ACHN (cell line): Measurements from ENCODE around the gene GALNT17.

Experiments
- DNase-seq: peaks from one replicate; pipeline ENCODE4 v3.0.0-alpha.2; 2015
- in situ Hi-C: cut with HindIII; loops from 2 replicates; pipeline ENCODE4 v1.10.0; 2017; ENCODE audit warnings: low sequenced_read_pairs, low pct_ligation_motif_present, low pct_unique_long_range_greater_than_20kb

Gene GALNT17

DNA sequence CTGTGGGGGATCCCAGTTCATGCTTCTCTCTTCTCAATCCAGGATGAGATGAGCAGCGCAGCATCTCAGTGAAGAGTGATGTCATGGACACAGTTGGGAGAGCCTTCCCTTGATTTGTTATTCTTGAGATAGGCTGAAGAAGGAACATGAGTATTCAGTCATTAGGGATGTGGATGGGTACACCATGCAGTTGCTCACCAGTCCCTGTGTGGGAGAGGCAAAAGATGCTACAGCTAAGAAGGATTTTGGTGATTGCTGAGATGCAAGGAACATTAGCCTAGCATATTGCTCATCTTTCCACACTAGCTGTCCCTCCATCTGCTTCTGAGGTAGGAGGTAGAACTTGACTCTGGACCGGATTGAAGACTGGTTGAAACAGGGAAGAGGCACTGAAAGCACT, 179.6 kb downstream of the GALNT17 start:
- DNase-seq: no peak
- in situ Hi-C loops: no loop called here

DNA sequence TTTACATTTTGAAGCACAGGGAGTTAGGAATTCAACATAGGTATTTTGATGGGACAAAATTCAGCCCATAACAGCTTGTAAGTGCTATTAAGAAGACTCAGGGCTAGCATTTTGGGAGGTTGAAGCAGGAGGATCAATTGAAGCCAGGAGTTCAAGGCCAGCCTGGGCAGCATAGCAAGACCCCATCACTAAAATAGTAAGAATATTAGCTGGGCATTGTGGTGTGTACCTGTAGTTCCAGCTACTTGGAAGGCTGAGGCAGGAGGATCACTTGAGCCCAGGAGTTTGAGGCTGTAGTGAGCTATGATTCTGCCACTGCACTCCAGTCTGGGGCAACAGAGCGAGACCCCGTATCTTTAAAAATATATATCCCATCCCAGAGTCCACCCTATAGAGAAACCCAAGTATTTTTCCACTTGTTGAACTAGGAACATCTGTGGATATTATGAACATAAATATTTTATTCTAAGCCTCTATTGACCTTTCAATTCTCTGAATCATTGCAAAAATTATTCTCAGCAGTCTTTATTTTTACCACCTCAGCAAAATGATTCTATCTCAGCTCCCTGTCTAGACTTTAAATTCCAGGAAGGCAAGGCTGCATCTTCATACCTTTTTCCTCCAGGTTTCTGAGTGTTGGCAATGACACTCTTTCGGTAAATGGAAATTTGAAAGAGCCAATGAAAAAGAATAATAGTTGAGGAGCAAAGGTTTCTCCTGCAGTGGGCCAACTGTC, 181.0 kb downstream of the GALNT17 start:
- in situ Hi-C loops: no loop called here

DNA sequence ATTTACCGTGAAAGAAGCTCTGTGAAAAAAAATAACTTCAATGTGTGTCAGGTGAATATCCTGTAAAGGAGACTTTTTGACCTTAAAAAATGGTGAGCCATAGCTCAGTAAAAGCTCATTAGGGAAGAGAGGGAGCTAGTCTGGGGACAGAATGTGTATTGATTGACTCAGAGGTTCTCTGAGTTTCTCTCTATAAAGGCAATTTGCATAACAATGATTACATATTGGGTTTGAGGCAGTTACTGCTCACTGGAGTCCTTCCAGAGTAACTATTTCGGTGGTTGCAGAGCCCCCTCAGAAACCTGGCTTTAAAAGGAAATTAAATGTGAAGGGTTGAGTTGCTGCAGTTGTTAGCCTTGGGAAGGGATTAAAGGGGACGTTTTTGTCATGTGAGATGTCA, 181.6 kb downstream of the GALNT17 start:
- DNase-seq: no peak
- in situ Hi-C loops: no loop called here

More for the DNA sequence above, 181.0 kb downstream of the GALNT17 start:
- DNase-seq: no peak

GRCh38 chr7:71320916-71321315, 189.0 kb downstream of the GALNT17 start:
- in situ Hi-C loops: no loop called here
- no peak for DNase-seq

DNA sequence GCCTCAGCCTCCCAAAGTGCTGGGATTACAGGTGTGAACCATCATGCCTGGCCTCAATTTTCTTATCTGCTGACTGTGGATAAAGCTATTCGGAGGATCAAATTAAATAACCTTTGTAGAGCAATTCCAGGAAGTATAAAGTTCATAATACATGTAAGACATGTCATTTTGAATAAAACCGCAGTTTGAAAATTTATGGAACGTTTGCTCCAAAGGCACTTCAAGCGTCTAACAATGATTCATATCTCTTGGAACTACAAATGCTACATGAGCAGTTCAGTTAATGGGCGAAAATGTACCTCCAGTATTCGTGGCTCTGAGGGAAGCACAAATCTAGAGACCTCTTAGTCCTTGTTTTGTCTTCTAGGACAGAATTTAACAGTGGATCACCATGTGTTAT, 190.3 kb downstream of the GALNT17 start:
- in situ Hi-C loops: no loop called here
- no peak for DNase-seq

DNA sequence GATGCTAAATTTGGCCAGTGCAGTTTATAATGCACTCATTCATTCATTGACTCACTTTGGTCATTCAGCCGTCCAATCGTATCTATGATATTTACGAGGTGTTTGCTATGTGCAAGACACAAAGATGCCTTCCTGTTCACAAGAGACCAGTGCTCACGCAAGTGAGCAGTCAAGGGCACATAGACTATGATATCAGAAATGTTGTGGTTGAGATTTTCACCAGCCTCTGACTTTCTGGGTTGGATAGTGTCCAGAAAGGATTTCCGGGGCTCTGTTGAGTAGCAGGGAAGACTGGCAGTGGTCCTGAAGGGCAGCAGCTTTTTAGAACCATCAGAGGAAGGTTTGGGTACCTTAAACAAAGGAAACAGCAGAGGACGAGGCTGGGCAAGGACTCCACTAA, 191.8 kb downstream of the GALNT17 start:
- in situ Hi-C loops: no loop called here

GRCh38 chr7:71325151-71325550, 193.2 kb downstream of the GALNT17 start:
- no peak for DNase-seq
- in situ Hi-C loops: no loop called here

More for the DNA sequence above, 191.8 kb downstream of the GALNT17 start:
- no peak for DNase-seq

- no peak for DNase-seq
- in situ Hi-C loops: no loop called here
Observed at GRCh38 chr7:71326595-71326994, 194.7 kb downstream of the GALNT17 start.

GRCh38 chr7:71327946-71328345, 196.0 kb downstream of the GALNT17 start:
- in situ Hi-C loops: no loop called here
- DNase-seq: no peak

GRCh38 chr7:71329030-71329660, 197.2 kb downstream of the GALNT17 start:
- no peak for DNase-seq
- in situ Hi-C loops: no loop called here

- in situ Hi-C loops: no loop called here
Observed at GRCh38 chr7:71332207-71332606, 200.3 kb downstream of the GALNT17 start.

GRCh38 chr7:71334541-71334940, 202.6 kb downstream of the GALNT17 start:
- DNase-seq: no peak
- in situ Hi-C loops: no loop called here

More at GRCh38 chr7:71332207-71332606, 200.3 kb downstream of the GALNT17 start:
- no peak for DNase-seq

GRCh38 chr7:71338866-71339265, 206.9 kb downstream of the GALNT17 start:
- no peak for DNase-seq
- in situ Hi-C loops: no loop called here

DNA sequence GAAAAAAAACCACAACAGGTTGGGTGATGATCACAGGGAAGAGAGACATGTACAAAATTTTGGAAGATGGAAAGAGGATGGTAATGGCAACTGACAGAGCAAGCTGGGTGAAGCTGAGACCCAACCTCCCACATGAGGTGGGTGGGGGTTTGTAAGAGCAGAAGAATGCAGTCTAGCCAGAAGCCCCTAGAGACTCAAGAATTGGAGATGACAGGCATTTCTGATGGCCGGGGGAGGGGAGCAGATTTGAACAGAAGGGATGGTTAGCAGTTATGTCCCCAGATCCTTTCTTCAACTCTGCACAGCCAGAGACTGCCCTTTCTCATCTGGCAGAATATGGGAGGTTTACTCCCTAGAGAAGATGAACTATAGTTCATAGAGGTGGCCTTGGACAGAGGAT, 208.0 kb downstream of the GALNT17 start:
- no peak for DNase-seq
- in situ Hi-C loops: no loop called here

DNA sequence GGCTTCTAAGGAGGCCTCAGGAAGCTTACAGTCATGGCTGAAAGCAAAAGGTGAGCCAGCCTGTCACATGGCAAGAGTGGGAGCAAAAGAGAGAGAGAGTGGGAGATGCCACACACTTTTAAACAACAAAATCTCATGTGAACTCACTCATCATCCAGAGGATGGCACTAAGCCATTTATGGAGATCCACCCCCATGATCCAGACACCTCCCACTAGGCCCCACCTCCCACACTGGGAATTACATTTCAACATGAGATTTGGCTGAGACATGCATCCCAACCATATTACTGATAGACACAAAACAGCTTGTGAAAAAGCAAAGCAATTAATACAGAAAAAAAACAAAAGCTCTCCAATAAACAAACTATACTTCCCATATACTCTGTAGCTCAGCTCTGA, 210.3 kb downstream of the GALNT17 start:
- in situ Hi-C loops: no loop called here

GRCh38 chr7:71343039-71343438, 211.1 kb downstream of the GALNT17 start:
- in situ Hi-C loops: no loop called here
- no peak for DNase-seq

More for the DNA sequence above, 210.3 kb downstream of the GALNT17 start:
- DNase-seq: no peak

DNA sequence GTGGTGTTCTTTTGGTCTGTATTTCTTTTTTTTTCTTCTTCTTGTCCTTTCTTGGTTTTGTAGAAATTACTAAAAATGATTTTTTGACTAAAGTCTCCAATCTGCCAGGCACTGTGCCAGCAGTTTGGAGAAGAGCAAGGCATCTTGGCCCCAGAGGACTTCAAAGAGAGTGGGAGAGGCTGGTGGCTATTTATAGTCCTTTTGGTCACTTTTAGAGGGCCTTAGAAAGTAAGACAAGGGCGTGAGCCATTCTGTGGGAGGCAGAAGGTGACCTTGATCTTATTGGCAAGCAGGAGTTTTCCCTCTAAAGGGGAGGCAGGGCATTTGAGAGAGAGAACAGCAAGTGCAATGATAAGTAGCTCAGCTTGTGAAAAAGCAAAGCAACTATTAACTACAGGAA, 211.9 kb downstream of the GALNT17 start:
- no peak for DNase-seq
- in situ Hi-C loops: no loop called here

GRCh38 chr7:71345117-71345884, 213.4 kb downstream of the GALNT17 start:
- in situ Hi-C loops: no loop called here
- no peak for DNase-seq

- no peak for DNase-seq
- in situ Hi-C loops: no loop called here
Observed at GRCh38 chr7:71348821-71349681, 217.1 kb downstream of the GALNT17 start.
